ENCODE measurements around the gene UNG. TPM values are rescaled to one million over a fixed set of nuclear protein-coding genes. Genes with fewer than 3 reads are reported as not detected.

UNG gene
- total RNA-seq, 1 experiment from 2014 or later: 188 TPM

DNA sequence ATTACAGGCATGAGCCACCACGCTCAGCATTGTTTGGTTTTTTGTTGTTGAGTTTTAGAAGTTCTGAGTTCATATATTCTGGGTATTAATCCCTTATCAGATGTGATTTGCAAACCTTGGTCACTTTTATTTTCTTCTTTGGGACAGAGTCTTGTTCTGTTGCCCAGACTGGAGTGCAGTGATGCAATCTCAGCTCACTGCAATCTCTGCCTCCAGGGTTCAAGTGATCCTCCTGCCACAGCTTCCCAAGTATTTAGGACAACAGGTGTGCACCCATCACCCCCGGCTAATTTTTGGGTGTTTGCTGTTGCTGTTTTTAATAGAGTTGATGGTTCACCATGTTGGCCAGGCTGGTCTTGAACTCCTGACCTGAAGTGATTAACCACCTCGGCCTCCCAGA, 33.3 kb upstream of the UNG start:
- Mint-ChIP-seq H3K36me3 (ENCODE audit: insufficient read depth in 1 of 3, low read depth in 3 of 3) (peaks cover 0 to 12% (median 6%) of the 10 kb centered on the region in 3 experiments; a peak in 3 of 7 replicates), H3K9me3 (no peaks in the 10 kb centered on the region), H3K4me1 (peaks cover 2% of the 10 kb centered on the region in 2 experiments), H3K27ac (no peak overlapping the region), H3K27me3 (ENCODE audit: low read depth) (no peaks in the 10 kb centered on the region), H3K4me3 (no peak overlapping the region)
- Histone ChIP-seq H4K20me1 (ENCODE audit: control insufficient read depth, insufficient read depth, insufficient read length) (no peaks in the 10 kb centered on the region), H3K27ac (ENCODE audit: insufficient read length, low read depth, low read length) (no peak overlapping the region), H3T11ph (ENCODE audit: low read length) (no peak overlapping the region), H2BK15ac (ENCODE audit: low read depth, low read length) (no peak overlapping the region), H3K14ac (ENCODE audit: insufficient read depth, low read length) (no peak overlapping the region), H2AK5ac (ENCODE audit: insufficient read length, low read length) (no peak overlapping the region), H3K18ac (ENCODE audit: insufficient read length, low read depth, low read length) (no peak overlapping the region), H4K8ac (replicated peaks; ENCODE audit: insufficient read length, low read depth, low read length) (no peak overlapping the region), H3K23ac (ENCODE audit: insufficient read length, low read depth, low read length) (no peak overlapping the region), H3K4me2 (ENCODE audit: insufficient read depth, insufficient read length, low read length) (no peak overlapping the region), H2AFZ (ENCODE audit: low read length) (no peak overlapping the region), H2BK5ac (ENCODE audit: insufficient read length, low read length) (no peak overlapping the region), H2BK20ac (ENCODE audit: low read depth, low read length, poor library complexity, severe bottlenecking) (no peak overlapping the region), H3K4ac (ENCODE audit: low read depth, low read length) (no peak overlapping the region), H3K4me1 (ENCODE audit: insufficient read depth, low read length) (no peaks in the 10 kb centered on the region), H3K79me1 (ENCODE audit: insufficient read depth, low read depth, low read length, poor library complexity, severe bottlenecking) (no peaks in the 10 kb centered on the region), H2BK12ac (ENCODE audit: insufficient read length, low read depth, low read length) (no peak overlapping the region), H2BK120ac (ENCODE audit: low read depth, low read length, poor library complexity, severe bottlenecking) (no peak overlapping the region), H4K91ac (ENCODE audit: insufficient read length, low read depth, low read length) (no peak overlapping the region), H3K9me3 (ENCODE audit: control insufficient read depth, low read depth, low read length) (no peaks in the 10 kb centered on the region), H4K5ac (ENCODE audit: insufficient read length, low read depth, low read length) (no peak overlapping the region), H3K56ac (ENCODE audit: insufficient read length, low read depth, low read length) (no peak overlapping the region), H3K79me2 (ENCODE audit: insufficient read depth, low read length) (no peaks in the 10 kb centered on the region), H3K27me3 (ENCODE audit: insufficient read depth, low read length) (no peaks in the 10 kb centered on the region), H3K9ac (ENCODE audit: extremely low read depth, insufficient read length, low read length) (no peak overlapping the region), H3K23me2 (ENCODE audit: insufficient read length, low read depth, low read length, poor library complexity, severe bottlenecking) (no peaks in the 10 kb centered on the region)
- TF ChIP-seq, protein P1, sequence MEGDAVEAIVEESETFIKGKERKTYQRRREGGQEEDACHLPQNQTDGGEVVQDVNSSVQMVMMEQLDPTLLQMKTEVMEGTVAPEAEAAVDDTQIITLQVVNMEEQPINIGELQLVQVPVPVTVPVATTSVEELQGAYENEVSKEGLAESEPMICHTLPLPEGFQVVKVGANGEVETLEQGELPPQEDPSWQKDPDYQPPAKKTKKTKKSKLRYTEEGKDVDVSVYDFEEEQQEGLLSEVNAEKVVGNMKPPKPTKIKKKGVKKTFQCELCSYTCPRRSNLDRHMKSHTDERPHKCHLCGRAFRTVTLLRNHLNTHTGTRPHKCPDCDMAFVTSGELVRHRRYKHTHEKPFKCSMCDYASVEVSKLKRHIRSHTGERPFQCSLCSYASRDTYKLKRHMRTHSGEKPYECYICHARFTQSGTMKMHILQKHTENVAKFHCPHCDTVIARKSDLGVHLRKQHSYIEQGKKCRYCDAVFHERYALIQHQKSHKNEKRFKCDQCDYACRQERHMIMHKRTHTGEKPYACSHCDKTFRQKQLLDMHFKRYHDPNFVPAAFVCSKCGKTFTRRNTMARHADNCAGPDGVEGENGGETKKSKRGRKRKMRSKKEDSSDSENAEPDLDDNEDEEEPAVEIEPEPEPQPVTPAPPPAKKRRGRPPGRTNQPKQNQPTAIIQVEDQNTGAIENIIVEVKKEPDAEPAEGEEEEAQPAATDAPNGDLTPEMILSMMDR (conservative IDR thresholded peaks at IDR 0.05): no peak
- no peak for DNase-seq
- no CpG with 5 or more reads among the region's 3 CpGs for WGBS (ENCODE audit: extremely low coverage, insufficient read length, low lambda C conversion rate)
